ENCODE data around the gene WDR33.

Gene WDR33

DNA sequence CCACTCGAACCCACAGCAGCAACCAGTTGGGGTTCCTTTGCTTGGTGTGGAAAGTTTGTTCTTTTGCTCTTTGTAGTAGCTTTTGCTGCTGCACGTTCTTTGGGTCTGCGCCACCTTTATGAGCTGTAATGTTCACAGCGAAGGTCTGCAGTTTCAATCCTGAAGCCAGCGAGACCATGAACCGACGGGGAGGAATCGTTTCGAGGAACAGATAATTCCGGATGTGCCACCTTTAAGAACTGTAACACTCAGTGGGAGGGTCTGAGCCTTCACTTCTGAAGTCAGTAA is 150.7 kb downstream of the WDR33 start:
- TF ChIP-seq, protein P1, sequence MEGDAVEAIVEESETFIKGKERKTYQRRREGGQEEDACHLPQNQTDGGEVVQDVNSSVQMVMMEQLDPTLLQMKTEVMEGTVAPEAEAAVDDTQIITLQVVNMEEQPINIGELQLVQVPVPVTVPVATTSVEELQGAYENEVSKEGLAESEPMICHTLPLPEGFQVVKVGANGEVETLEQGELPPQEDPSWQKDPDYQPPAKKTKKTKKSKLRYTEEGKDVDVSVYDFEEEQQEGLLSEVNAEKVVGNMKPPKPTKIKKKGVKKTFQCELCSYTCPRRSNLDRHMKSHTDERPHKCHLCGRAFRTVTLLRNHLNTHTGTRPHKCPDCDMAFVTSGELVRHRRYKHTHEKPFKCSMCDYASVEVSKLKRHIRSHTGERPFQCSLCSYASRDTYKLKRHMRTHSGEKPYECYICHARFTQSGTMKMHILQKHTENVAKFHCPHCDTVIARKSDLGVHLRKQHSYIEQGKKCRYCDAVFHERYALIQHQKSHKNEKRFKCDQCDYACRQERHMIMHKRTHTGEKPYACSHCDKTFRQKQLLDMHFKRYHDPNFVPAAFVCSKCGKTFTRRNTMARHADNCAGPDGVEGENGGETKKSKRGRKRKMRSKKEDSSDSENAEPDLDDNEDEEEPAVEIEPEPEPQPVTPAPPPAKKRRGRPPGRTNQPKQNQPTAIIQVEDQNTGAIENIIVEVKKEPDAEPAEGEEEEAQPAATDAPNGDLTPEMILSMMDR (IDR thresholded peaks at IDR 0.05; ENCODE audit: low read depth, low read length), result no peak
- TF ChIP-seq EZH2phosphoT487 (IDR thresholded peaks at IDR 0.05; ENCODE audit: low read depth), result no peak

DNA sequence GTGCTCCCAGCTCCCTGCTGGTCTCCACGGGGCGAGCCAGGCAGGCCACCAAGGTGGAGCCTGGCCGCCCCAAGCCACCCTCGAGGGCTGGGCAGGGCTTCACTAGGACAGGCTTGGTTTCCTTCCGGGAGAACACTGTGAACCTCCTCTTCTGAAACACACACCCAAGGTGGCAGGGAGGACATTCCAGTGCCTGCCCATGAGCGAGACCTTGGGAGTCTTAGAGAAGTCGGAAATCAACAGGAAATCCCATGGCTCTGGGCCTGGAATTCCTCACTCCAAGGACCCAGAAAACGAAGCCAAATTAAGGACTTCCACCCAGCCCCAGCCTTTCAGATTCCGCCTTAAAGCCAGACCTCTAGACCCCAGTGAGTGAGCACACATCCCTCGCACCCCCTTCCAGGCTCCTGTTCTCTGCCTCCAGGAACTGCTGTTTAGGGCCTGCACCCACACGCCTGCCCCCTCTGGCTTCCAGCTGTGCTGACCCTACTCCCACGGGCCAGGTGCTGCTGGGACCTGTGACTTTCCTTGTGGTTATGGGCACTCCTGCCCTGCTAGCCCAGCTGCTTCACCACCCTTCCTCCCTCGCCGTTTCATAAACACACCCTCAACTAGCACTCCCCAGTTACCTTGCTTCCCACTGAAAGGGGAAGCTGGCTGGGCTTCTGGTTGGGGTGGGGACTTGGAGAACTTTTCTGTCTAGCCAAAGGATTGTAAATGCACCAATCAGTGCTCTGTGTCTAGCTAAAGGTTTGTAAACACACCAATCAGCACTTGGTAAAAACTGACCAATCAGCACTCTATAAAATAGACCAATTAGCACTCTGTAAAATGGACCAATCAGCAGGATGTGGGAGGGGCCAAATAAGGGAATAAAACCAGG is 151.3 kb downstream of the WDR33 start:
- H3K27ac ChIP-seq (ENCODE audit: low read length), result no peak overlapping the region
- no peaks in the 10 kb centered on the region for H4K20me1 ChIP-seq (ENCODE audit: insufficient read depth, low read length)
- no peaks in the 10 kb centered on the region for H3K79me2 ChIP-seq (ENCODE audit: low read length)
- H3K4me1 ChIP-seq (ENCODE audit: low read length), result peaks cover 10% of the 10 kb centered on the region
- peak overlapping the region; percentile 31 for H3K4me2 ChIP-seq (ENCODE audit: low read length)
- TF ChIP-seq, protein P1 (IDR thresholded peaks at IDR 0.05; ENCODE audit: low read depth, low read length), result no peak
- no peak for TF ChIP-seq EZH2phosphoT487 (IDR thresholded peaks at IDR 0.05; ENCODE audit: low read depth)
- H3K4me3 ChIP-seq (ENCODE audit: low read length), result no peak overlapping the region
- H3K9me3 ChIP-seq (ENCODE audit: insufficient read depth, low read length), result no peaks in the 10 kb centered on the region
- H3K36me3 ChIP-seq (replicated peaks; ENCODE audit: low read depth, low read length), result no peaks in the 10 kb centered on the region
- H3K27me3 ChIP-seq (ENCODE audit: low read depth, low read length), result no peaks in the 10 kb centered on the region
- H2AFZ ChIP-seq (ENCODE audit: low read depth, low read length), result no peak overlapping the region
- no peak overlapping the region for H3K9ac ChIP-seq (ENCODE audit: low read length)

More for the DNA sequence above, 150.7 kb downstream of the WDR33 start:
- H3K27me3 ChIP-seq (ENCODE audit: low read depth, low read length), result no peaks in the 10 kb centered on the region
- H3K36me3 ChIP-seq (replicated peaks; ENCODE audit: low read depth, low read length), result no peaks in the 10 kb centered on the region
- H3K27ac ChIP-seq (ENCODE audit: low read length), result no peak overlapping the region
- no peak overlapping the region for H2AFZ ChIP-seq (ENCODE audit: low read depth, low read length)
- no peaks in the 10 kb centered on the region for H3K9me3 ChIP-seq (ENCODE audit: insufficient read depth, low read length)
- H3K79me2 ChIP-seq (ENCODE audit: low read length), result no peaks in the 10 kb centered on the region
- H3K4me3 ChIP-seq (ENCODE audit: low read length), result no peak overlapping the region
- no peak overlapping the region for H3K9ac ChIP-seq (ENCODE audit: low read length)
- H3K4me2 ChIP-seq (ENCODE audit: low read length), result no peak overlapping the region
- no peaks in the 10 kb centered on the region for H4K20me1 ChIP-seq (ENCODE audit: insufficient read depth, low read length)
- H3K4me1 ChIP-seq (ENCODE audit: low read length), result peaks cover 10% of the 10 kb centered on the region

DNA sequence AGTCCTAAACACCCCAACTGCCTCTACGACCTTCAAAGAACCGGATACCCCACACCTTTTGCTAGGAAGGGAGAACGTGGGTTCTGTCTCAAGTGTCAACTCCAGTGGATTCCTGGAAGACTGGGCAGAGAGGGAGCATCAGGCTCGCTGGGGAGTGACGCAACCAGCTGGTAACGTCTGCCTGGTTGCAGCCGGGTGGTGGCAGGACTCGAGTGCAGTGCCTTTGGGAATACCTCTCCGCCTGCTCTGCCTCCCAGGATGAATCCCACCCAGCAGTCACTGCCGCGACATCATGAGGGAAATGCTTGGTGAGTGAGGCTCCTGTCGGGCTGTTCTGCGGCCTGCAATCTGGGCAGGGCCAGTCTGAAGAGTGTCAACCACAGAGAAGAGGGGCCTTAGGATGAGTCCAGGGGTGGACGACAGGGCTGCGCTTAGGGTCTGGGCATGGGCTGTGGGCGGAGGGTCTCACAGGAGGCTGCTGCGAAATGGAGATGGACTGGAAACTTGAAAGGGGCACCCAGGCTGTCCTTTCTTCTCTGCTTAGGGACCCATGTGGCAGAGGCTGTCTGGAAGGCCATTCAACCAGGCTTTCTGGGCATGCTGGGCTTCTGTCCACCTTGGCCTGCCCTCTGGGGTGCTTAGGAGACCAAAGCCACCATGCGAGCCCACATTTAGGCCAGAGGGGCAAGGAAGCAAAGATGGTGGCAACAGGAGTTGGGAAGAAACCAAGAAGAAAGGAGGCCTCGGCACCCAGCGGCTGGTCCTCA is 152.1 kb downstream of the WDR33 start:
- Histone ChIP-seq H2AFZ (ENCODE audit: low read depth, low read length) (no peak overlapping the region), H3K79me2 (ENCODE audit: low read length) (no peaks in the 10 kb centered on the region), H3K9me3 (ENCODE audit: insufficient read depth, low read length) (no peaks in the 10 kb centered on the region), H3K36me3 (replicated peaks; ENCODE audit: low read depth, low read length) (no peaks in the 10 kb centered on the region), H3K4me2 (ENCODE audit: low read length) (0 out of 2 replicates have a peak overlapping the region, but pooled peaks have one; percentile 31), H3K27ac (ENCODE audit: low read length) (no peak overlapping the region), H3K9ac (ENCODE audit: low read length) (no peak overlapping the region), H4K20me1 (ENCODE audit: insufficient read depth, low read length) (no peaks in the 10 kb centered on the region), H3K4me3 (ENCODE audit: low read length) (no peak overlapping the region), H3K4me1 (ENCODE audit: low read length) (peaks cover 10% of the 10 kb centered on the region), H3K27me3 (ENCODE audit: low read depth, low read length) (no peaks in the 10 kb centered on the region)
- TF ChIP-seq EZH2phosphoT487 (IDR thresholded peaks at IDR 0.05; ENCODE audit: low read depth), result no peak
- TF ChIP-seq, protein P1 (IDR thresholded peaks at IDR 0.05; ENCODE audit: low read depth, low read length), result no peak

DNA sequence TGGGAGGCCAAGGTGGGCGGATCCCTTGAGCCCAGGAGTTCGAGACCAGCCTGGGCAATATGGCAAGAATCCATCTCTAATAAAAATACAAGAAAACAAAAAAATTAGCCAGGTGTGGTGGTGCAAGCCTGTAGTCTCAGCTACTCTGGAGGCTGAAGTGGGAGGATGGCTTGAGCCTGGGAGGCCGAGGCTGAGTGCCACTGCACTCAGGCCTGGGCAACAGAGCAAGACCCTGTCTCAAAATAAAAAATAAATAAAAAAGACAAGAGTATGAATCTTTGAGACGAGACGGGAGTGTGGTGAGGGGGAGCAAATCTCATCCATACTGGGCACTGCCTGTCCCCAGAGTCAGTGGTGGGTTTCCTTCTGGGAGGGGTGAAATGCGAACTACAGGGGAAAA is 152.8 kb downstream of the WDR33 start:
- Histone ChIP-seq H3K79me2 (ENCODE audit: low read length) (no peaks in the 10 kb centered on the region), H2AFZ (ENCODE audit: low read depth, low read length) (no peak overlapping the region), H3K36me3 (replicated peaks; ENCODE audit: low read depth, low read length) (no peaks in the 10 kb centered on the region), H4K20me1 (ENCODE audit: insufficient read depth, low read length) (no peaks in the 10 kb centered on the region), H3K4me3 (ENCODE audit: low read length) (no peak overlapping the region), H3K4me1 (ENCODE audit: low read length) (peaks cover 10% of the 10 kb centered on the region), H3K4me2 (ENCODE audit: low read length) (no peak overlapping the region), H3K27ac (ENCODE audit: low read length) (no peak overlapping the region), H3K27me3 (ENCODE audit: low read depth, low read length) (no peaks in the 10 kb centered on the region), H3K9me3 (ENCODE audit: insufficient read depth, low read length) (no peaks in the 10 kb centered on the region), H3K9ac (ENCODE audit: low read length) (no peak overlapping the region)
- TF ChIP-seq, protein P1 (IDR thresholded peaks at IDR 0.05; ENCODE audit: low read depth, low read length), result no peak
- no peak for TF ChIP-seq EZH2phosphoT487 (IDR thresholded peaks at IDR 0.05; ENCODE audit: low read depth)

All from OCI-LY3 (cell line).